Measurements from ENCODE around the gene TEX2. TPM values are rescaled to one million over a fixed set of nuclear protein-coding genes. Genes with fewer than 3 reads are reported as not detected.

The TEX2 gene
- total and polyA plus RNA-seq, 2 experiments from 2014 or later = 7.5 to 17.7 TPM

GRCh38 chr17:64125937-64126336 lies 137.1 kb downstream of the TEX2 start:
- no peak for ATAC-seq

GRCh38 chr17:64124609-64125008 lies 138.5 kb downstream of the TEX2 start:
- Histone ChIP-seq H3K4me3 (no peak overlapping the region), H3K4me1 (ENCODE audit: insufficient read depth) (peaks cover 9% of the 10 kb centered on the region), H2AFZ (no peak overlapping the region), H3K27me3 (ENCODE audit: insufficient read depth) (peaks cover 15% of the 10 kb centered on the region), H3K4me2 (no peak overlapping the region), H4K20me1 (replicated peaks; ENCODE audit: insufficient read depth) (peaks cover 8% of the 10 kb centered on the region; the same call in 1 of the 2 replicates), H3K79me2 (replicated peaks; ENCODE audit: insufficient read depth) (peaks cover 8% of the 10 kb centered on the region; the same call in 1 of the 2 replicates), H3K36me3 (ENCODE audit: insufficient read depth) (no peaks in the 10 kb centered on the region), H3K9me2 (ENCODE audit: insufficient read depth) (peaks cover 5% of the 10 kb centered on the region; the same call in 1 of the 2 replicates), H3K27ac (ENCODE audit: low read depth) (no peak overlapping the region), H3F3A (replicated peaks; ENCODE audit: low read depth) (no peaks in the 10 kb centered on the region)
- Mint-ChIP-seq H3K4me3 (no peak overlapping the region), H3K36me3 (ENCODE audit: low read depth) (peaks cover 2% of the 10 kb centered on the region; the same call in 1 of the 3 replicates), H3K4me1 (peaks cover 4% of the 10 kb centered on the region), H3K27me3 (ENCODE audit: insufficient read depth, low read depth, poor library complexity) (peaks cover 7% of the 10 kb centered on the region), H3K27ac (no peak overlapping the region), H3K9me3 (no peaks in the 10 kb centered on the region)
- ATAC-seq (no peak), DNase-seq (ENCODE audit: low spot score) (no peak)
- TF ChIP-seq ZNF114 (CRISPR knock-in tag; IDR thresholded peaks at IDR 0.05) = no peak
- no peak for TF ChIP-seq STAT1 (IDR thresholded peaks at IDR 0.05; ENCODE audit: unreplicated experiment)
- TF ChIP-seq EZH2phosphoT487 (IDR thresholded peaks at IDR 0.05; ENCODE audit: unreplicated experiment) = no peak
- no peak for TF ChIP-seq POLR2AphosphoS5 (IDR thresholded peaks at IDR 0.05; ENCODE audit: low read depth)
- TF ChIP-seq, protein P1, sequence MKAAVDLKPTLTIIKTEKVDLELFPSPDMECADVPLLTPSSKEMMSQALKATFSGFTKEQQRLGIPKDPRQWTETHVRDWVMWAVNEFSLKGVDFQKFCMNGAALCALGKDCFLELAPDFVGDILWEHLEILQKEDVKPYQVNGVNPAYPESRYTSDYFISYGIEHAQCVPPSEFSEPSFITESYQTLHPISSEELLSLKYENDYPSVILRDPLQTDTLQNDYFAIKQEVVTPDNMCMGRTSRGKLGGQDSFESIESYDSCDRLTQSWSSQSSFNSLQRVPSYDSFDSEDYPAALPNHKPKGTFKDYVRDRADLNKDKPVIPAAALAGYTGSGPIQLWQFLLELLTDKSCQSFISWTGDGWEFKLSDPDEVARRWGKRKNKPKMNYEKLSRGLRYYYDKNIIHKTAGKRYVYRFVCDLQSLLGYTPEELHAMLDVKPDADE (IDR thresholded peaks at IDR 0.05) = no peak
- TF ChIP-seq ZNF331 (CRISPR knock-in tag; IDR thresholded peaks at IDR 0.05; ENCODE audit: low read depth) = no peak
- no peak for TF ChIP-seq CTCF (conservative IDR thresholded peaks at IDR 0.05; ENCODE audit: low read depth in 2 of 2)
- TF ChIP-seq EZH2 (IDR thresholded peaks at IDR 0.05; ENCODE audit: low read depth, unreplicated experiment) = no peak
- TF ChIP-seq CREB1 (CRISPR knock-in tag; IDR thresholded peaks at IDR 0.05; ENCODE audit: low read depth) = no peak
- no peak for TF ChIP-seq JUNB (IDR thresholded peaks at IDR 0.05; ENCODE audit: unreplicated experiment)

More at GRCh38 chr17:64125937-64126336, 137.1 kb downstream of the TEX2 start:
- no peak overlapping the region for H3K27ac Mint-ChIP-seq
- Histone ChIP-seq H4K20me1 (replicated peaks; ENCODE audit: insufficient read depth) (peaks cover 8% of the 10 kb centered on the region; the same call in 1 of the 2 replicates), H3K4me2 (no peak overlapping the region), H3K27me3 (ENCODE audit: insufficient read depth) (peaks cover 20% of the 10 kb centered on the region), H3K36me3 (ENCODE audit: insufficient read depth) (no peaks in the 10 kb centered on the region), H3K4me3 (no peak overlapping the region), H3K9me2 (ENCODE audit: insufficient read depth) (peaks cover 5% of the 10 kb centered on the region; the same call in 1 of the 2 replicates), H2AFZ (no peak overlapping the region), H3F3A (replicated peaks; ENCODE audit: low read depth) (peaks cover 4% of the 10 kb centered on the region; the same call in 1 of the 2 replicates), H3K27ac (ENCODE audit: low read depth) (no peak overlapping the region), H3K79me2 (replicated peaks; ENCODE audit: insufficient read depth) (peaks cover 8% of the 10 kb centered on the region; the same call in 1 of the 2 replicates), H3K4me1 (ENCODE audit: insufficient read depth) (peaks cover 13% of the 10 kb centered on the region)
- no peak overlapping the region for H3K4me3 Mint-ChIP-seq
- H3K27me3 Mint-ChIP-seq (ENCODE audit: insufficient read depth, low read depth, poor library complexity) = peaks cover 13% of the 10 kb centered on the region
- no peak for DNase-seq (ENCODE audit: low spot score)
- H3K36me3 Mint-ChIP-seq (ENCODE audit: low read depth) = peaks cover 2% of the 10 kb centered on the region; the same call in 1 of the 3 replicates
- no peaks in the 10 kb centered on the region for H3K9me3 Mint-ChIP-seq
- TF ChIP-seq NANOG (IDR thresholded peaks at IDR 0.05; ENCODE audit: borderline replicate concordance) (no peak), CTCF (conservative IDR thresholded peaks at IDR 0.05; ENCODE audit: low read depth in 2 of 2) (no peak)
- peaks cover 9% of the 10 kb centered on the region for H3K4me1 Mint-ChIP-seq
